Smooth muscle cell of the brain vasculature (primary cell): ENCODE measurements around the gene PEDS1.
"Not testable (repeated sequence)": the region's sequence is repeated elsewhere in the genome, so short reads cannot be mapped to it uniquely, and the experiment has no call there.

Experiments used
- DNase-seq: peaks from one replicate; pipeline ENCODE4 v3.0.0-alpha.2; 2012; ENCODE audit warnings: low read depth, low spot score

The PEDS1 gene

GRCh38 chr20:50135157-50135556 is 18.4 kb downstream of the PEDS1 start:
- not testable (repeated sequence) for DNase-seq

GRCh38 chr20:50133474-50134217 is 19.9 kb downstream of the PEDS1 start:
- DNase-seq, result no peak

DNA sequence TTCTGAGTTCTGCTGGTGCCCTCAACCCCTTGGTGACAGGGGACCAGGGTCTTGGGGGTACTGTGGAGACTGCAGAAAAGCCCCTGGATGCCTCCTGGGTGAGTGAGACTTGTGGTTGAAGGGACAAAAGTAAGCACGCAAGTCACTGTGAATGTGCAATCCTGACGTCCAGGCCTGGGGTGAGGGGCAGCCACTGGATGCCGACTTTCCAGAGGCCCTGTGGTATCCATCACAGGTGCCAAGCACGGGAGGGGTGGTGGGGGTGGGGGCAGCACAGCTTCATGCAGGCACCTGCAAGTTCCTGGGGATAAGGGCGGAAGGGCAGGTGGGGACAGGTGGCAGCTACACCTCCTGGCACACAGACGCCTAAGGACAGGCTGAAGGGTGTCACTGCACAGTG is 20.5 kb downstream of the PEDS1 start:
- no peak for DNase-seq

DNA sequence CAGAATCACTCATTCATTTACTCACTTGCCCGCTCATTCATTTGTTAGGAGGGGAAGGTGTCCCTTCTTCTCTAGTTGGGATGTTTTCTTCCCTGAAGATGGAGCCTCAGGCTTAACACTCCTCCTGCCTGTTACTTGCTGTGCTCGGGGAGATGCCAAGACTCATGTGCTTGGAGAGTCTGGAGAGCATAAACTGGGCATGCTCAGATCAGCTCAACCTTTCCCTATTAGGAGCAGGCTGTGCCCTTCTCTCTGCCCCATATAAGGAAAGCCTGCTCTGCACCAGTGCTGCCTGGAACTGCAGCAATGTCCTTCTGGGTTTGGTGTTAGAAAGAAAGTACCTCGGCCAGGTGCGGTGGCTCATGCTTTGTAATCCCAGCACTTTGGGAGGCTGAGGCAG is 22.5 kb downstream of the PEDS1 start:
- no peak for DNase-seq

DNA sequence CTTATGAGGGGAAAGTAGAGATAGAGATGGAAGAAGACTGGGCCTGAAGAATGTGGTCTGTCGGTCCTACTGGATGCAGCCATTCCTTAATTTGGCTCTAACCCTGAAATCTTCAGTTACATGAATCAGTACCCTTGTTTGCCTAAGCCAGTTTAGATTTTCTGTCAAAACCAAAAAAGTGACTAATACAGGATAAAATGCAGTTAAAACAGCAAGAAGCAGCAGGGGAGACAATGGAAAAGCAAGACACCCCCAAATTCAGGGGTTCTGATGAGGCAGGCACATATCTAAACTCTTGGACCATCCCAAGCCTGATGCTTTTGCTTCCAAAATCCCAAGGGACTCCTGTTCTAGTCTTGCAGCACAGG is 23.2 kb downstream of the PEDS1 start:
- DNase-seq, result no peak

DNA sequence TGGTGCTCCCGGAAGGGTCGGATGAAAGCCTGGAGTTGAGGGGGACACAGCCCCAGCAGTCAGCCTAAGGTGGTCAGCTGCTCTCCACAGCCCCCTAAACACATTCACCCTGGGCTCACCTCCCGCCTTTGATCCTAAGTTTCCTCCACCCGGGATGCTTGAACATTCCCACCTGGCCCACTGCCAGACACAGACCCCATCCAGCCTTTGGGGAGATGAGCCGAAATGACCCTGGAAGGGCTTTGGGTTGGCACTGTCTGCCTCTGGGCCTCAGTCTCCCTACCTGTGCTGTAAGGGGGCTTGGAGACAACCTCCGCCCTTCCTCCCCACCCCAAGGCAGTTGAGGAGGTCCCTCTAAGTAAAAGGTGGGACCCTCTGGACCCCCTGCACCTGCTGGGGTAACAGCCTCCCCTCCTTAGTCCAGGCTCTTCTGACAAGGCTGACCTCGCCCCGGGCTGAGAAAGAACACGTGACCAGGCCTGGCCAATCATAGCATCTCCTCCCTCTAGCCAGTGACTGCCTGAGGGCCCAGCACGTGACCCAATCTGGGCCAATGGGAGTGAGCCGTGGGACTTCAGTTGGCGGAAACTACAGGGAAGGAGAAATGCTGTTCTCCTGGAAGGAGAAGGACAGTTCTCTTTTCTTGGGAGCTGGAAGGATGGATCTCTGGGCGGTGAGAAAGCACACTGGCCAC is 23.7 kb downstream of the PEDS1 start:
- DNase-seq, result no peak

DNA sequence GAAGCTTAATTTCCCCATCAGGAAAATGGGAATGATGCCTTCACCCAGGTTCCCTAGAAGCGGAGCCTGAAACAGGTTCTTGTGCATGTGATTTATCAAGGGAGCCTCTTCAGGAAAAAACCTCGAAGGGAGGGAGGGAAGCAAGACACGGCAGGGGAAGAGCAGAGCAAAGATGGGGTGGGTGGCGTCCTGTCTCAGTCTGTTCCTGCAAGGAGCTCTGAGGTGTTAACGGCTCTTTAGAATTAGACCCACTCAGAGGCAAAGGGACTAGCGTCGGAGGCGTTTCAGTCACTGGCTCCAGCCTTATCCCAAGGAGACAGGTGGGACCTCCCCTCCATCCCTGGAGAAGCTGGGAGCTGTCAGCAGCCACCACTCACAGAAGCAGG is 25.0 kb downstream of the PEDS1 start:
- DNase-seq, result no peak

GRCh38 chr20:50127587-50128519 is 25.7 kb downstream of the PEDS1 start:
- no peak for DNase-seq

DNA sequence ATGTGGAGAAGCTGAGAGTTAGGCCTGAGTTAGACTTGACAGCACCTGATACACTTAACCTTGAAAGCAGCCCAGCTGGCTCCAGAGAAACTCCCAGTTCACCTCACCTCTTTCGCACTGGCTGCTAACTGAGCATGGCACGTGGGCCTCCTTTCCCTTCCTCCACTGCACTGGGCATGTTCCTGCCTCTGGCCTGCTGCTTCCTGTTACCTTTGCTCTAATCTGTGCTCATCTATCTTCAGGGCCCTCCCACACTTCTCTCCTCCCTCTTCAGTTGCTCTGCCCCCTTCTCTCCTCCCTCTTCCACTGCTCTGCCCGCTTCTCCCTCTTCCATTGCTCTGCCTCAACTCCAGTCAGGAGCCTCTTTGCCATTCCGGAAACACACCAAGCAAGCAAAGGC is 26.9 kb downstream of the PEDS1 start:
- DNase-seq, result no peak

DNA sequence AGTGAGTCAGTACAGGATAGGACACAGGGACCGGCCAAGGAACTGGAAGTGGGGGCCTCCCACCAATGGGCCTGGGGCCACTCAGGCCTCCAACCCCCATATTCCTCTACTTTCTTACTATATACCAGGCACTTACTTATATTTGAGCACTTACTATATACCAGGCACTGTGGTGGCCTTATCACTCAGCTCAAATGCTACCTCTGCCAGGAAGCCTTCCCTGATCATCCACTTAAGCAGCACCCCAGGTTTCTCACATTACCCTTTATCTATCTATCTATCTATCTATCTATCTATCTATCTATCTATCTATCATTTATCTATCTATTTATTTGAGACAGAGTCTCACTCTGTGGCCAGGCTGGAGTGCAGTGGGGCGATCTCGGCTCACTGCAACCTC is 28.2 kb downstream of the PEDS1 start:
- DNase-seq, result no peak

GRCh38 chr20:50124496-50124895 is 29.0 kb downstream of the PEDS1 start:
- no peak for DNase-seq

GRCh38 chr20:50123418-50123817 is 30.1 kb downstream of the PEDS1 start:
- DNase-seq, result no peak

- DNase-seq, result no peak
Measured at GRCh38 chr20:50122763-50123162, 30.8 kb downstream of the PEDS1 start.

DNA sequence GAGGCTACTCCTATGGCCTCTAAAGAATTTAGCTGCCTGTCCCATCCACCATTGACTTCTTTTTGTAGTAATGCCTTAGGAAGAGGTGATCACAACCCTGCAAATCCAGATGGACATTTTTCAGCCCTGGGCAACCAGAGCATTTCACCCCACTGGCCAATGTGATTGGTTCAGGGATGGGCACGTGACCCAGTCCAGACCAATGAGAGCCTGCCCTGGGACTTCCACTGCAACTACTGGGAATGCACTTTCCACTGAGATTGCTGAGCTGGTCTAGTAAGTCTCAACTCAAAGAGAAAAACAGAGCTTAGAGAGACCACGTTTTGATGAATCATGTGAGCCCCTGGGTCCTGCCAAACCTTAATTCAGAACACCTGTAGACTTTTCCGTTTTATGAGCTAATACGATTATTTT is 31.7 kb downstream of the PEDS1 start:
- DNase-seq, result no peak

DNA sequence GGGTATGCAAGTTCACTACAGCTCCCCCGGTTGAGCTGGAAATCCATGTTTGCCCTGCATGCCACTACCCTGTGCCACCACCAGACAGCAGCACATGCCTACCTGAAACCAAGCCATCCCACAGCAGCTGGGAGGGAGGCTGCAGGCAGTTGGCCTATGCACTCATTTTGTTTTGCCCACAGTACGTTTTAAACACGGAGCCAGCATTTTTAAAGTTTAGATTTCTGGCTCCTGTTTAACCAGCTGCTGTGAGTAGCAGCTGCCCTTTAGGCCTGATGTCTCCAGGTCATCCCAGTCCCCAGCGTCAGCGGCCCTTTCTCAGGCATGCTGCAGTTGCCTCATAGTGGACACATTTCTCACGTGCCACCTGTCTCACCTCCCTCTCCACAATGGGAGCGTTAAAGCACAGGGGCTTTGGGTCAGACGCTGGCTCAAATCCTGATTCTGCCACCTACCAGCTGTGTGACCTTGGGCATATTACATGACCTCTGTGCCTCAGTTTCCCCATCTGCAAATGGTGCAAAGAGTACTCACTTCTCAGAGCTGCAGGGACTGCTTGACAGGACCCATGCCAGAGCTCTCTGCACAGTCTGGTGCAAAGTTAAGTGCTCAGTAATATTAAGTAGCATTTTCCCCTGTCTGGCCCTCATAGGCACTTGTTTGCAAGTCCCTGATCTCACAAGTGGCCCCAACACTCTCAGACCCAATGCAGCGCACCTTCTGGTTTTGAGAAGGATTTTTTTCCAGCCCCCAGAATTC is 32.4 kb downstream of the PEDS1 start:
- DNase-seq, result no peak

DNA sequence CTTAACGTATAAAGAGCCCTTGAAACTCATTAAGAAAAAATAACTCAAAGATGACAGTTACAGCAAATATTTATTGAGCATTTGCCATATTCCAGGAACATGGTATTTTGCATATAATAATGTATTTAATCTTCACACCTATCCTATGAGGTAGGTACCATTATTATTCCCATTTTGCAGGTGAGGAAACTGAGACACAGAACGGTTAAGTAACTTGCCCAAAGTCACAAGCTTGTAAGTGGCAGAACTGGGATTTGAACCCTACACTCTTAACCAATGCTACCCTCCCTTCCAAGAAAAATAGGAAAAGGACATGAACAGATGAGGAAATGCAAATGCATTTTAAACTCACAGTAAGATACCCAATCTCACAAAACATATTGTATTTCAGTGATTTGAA is 35.3 kb downstream of the PEDS1 start:
- no peak for DNase-seq

GRCh38 chr20:50116368-50116999 is 37.0 kb downstream of the PEDS1 start:
- no peak for DNase-seq

GRCh38 chr20:50115591-50116367 is 37.7 kb downstream of the PEDS1 start:
- peak; percentile 94 for DNase-seq

- no peak for DNase-seq
Measured at GRCh38 chr20:50115041-50115512, 38.4 kb downstream of the PEDS1 start.
